ENCODE measurements around the gene COL13A1. TPM values are rescaled to one million over a fixed set of nuclear protein-coding genes. Genes with fewer than 3 reads are reported as not detected.

The COL13A1 gene
- total RNA-seq, 1 experiment from 2014 or later: 5.9 TPM

DNA sequence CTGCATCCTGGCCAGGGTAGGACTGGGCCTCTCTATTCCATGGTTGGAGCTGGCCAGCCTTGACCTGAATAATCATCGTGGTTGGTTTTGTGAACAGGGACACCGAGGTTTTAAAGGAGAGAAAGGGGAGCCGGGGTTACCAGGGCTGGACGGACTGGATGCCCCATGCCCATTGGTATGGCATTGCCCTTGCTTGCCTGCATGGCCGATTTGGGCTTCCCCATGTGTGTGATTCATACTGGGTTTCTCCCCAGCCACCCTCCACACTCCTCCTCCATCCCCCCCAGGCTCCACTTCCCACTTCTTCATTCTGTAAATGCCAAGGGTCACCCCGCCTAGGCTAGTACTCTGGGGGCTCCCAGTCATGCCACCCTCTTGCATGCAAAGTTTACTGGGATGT, 152.1 kb downstream of the COL13A1 start:
- Histone ChIP-seq H3K4me1 (ENCODE audit: control insufficient read depth in 1 of 2, insufficient read depth in 2 of 2, low read length in 2 of 2) (no peaks in the 10 kb centered on the region), H3K4me2 (ENCODE audit: low read length) (no peak overlapping the region), H3K9me3 (ENCODE audit: control insufficient read depth in 1 of 2, insufficient read depth in 1 of 2, low read depth in 1 of 2, low read length in 2 of 2) (no peaks in the 10 kb centered on the region), H3K9me2 (ENCODE audit: insufficient read depth) (no peaks in the 10 kb centered on the region), H3K4me3 (replicated peaks in 1 of 2; ENCODE audit: low read depth in 1 of 2, low read length in 2 of 2) (no peak overlapping the region), H3K9ac (ENCODE audit: low read length) (no peak overlapping the region), H4K20me1 (ENCODE audit: insufficient read depth) (no peaks in the 10 kb centered on the region), H3K27ac (ENCODE audit: low read depth, low read length) (no peak overlapping the region), H3K79me2 (ENCODE audit: insufficient read depth, low read length) (no peaks in the 10 kb centered on the region), H3K27me3 (ENCODE audit: insufficient read depth, low read length) (no peaks in the 10 kb centered on the region), H3K36me3 (ENCODE audit: control insufficient read depth in 1 of 2, insufficient read depth in 2 of 2, low read length in 2 of 2) (no peaks in the 10 kb centered on the region), H2AFZ (ENCODE audit: low read depth, low read length, poor library complexity, severe bottlenecking) (no peak overlapping the region)
- TF ChIP-seq YY1 (IDR thresholded peaks at IDR 0.05; ENCODE audit: extremely low read depth, insufficient replicate concordance, low read depth, low read length) (no peak), SRF (IDR thresholded peaks at IDR 0.05; ENCODE audit: low read depth) (no peak), EZH2phosphoT487 (IDR thresholded peaks at IDR 0.05; ENCODE audit: borderline replicate concordance) (no peak)
- ChIA-PET RAD21 (ENCODE audit: low non-redundant PET in 1 of 2, low total read pairs in 2 of 2, uncharacterized antibody in 2 of 2, unreplicated experiment in 2 of 2) (no interaction called here), POLR2A (no interaction called here), CTCF (no interaction called here)
- no peak for DNase-seq (ENCODE audit: low read depth, low spot score)
- BruUV-seq (replicated peaks): no TSS peak
- no peak for ATAC-seq
- intact Hi-C loops (cut with micrococcal nuclease): loop anchor here (10.0 kb wide), 1 partner anchor 69 kb away; no protein-coding TSS in a partner anchor

DNA sequence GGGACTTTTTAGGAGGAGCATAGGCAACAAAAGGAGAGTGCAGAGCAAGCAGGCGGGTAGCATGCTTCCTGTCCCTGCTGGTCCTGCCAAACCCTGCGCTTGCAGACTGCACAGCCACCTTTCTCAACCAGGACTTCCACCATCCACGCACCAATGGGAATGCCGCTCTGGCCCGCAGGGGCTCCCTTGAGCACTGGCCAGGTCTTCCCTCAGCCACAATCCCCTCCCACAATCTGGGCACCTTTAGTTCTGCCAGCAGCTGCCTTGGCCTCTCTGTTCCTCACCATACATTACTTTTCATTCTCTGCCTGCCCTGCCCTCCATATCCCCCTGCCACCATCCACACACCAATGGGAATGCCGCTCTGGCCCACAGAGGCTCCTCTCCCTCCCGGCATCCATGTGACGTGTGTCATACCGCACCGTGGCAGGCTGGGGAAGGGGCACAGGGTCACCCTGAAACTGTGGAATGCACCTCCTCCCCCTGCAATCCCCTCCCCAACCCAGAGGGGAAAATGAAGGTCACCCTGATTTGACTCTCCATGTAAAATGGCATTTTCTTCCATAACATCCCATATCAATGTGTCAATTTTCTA, 153.6 kb downstream of the COL13A1 start:
- no peaks in the 10 kb centered on the region for H3K79me2 ChIP-seq (ENCODE audit: insufficient read depth, low read length)
- H3K9ac ChIP-seq (ENCODE audit: low read length): no peak overlapping the region
- no peak overlapping the region for H3K4me2 ChIP-seq (ENCODE audit: low read length)
- no peaks in the 10 kb centered on the region for H3K9me2 ChIP-seq (ENCODE audit: insufficient read depth)
- no peaks in the 10 kb centered on the region for H4K20me1 ChIP-seq (ENCODE audit: insufficient read depth)
- no peaks in the 10 kb centered on the region for H3K27me3 ChIP-seq (ENCODE audit: insufficient read depth, low read length)
- H3K27ac ChIP-seq (ENCODE audit: low read depth, low read length): no peak overlapping the region
- no peak for DNase-seq (ENCODE audit: low read depth, low spot score)
- ATAC-seq: no peak
- BruUV-seq (replicated peaks): no TSS peak
- TF ChIP-seq ZFX (IDR thresholded peaks at IDR 0.05) (no peak), JUND (IDR thresholded peaks at IDR 0.05) (no peak)
- POLR2A ChIA-PET: no interaction called here
- no peaks in the 10 kb centered on the region for H3K4me1 ChIP-seq (ENCODE audit: control insufficient read depth in 1 of 2, insufficient read depth in 2 of 2, low read length in 2 of 2)
- no peaks in the 10 kb centered on the region for H3K9me3 ChIP-seq (ENCODE audit: control insufficient read depth in 1 of 2, insufficient read depth in 1 of 2, low read depth in 1 of 2, low read length in 2 of 2)
- H2AFZ ChIP-seq (ENCODE audit: low read depth, low read length, poor library complexity, severe bottlenecking): no peak overlapping the region
- intact Hi-C loops (cut with micrococcal nuclease): loop anchor here (5.0 to 10.0 kb wide), 2 partner anchors 71 to 168 kb away; no protein-coding TSS in a partner anchor
- H3K36me3 ChIP-seq (ENCODE audit: control insufficient read depth in 1 of 2, insufficient read depth in 2 of 2, low read length in 2 of 2): no peaks in the 10 kb centered on the region
- no peak overlapping the region for H3K4me3 ChIP-seq (replicated peaks in 1 of 2; ENCODE audit: low read depth in 1 of 2, low read length in 2 of 2)
- CTCF ChIA-PET: interaction anchor here (1.5 kb wide), 1 partner anchor 28 kb away, joined by 3 read pairs; no protein-coding TSS in a partner anchor
- RAD21 ChIA-PET (ENCODE audit: low non-redundant PET in 1 of 2, low total read pairs in 2 of 2, uncharacterized antibody in 2 of 2, unreplicated experiment in 2 of 2): no interaction called here
